Fibroblast of the aortic adventitia (primary cell): ENCODE data around the gene DNAH7. TPM values are rescaled to one million over a fixed set of nuclear protein-coding genes. Genes with fewer than 3 reads are reported as not detected.
A peak's percentile ranks its signal among the peaks of the same experiment; 100 is the strongest.
"Not testable (repeated sequence)": the region's sequence is repeated elsewhere in the genome, so short reads cannot be mapped to it uniquely, and the experiment has no call there.

ENCODE experiments used
- DNase-seq: peaks from one replicate; pipeline ENCODE4 v3.0.0-alpha.2; 2010; ENCODE audit warnings: low read depth
- H3K4me3 ChIP-seq: 2 replicates; pipeline ENCODE4 v1.5.1; 2011; ENCODE audit warnings: low read depth, mild to moderate bottlenecking, control low read depth, low read length, moderate library complexity
- CTCF ChIP-seq: IDR thresholded peaks from 2 replicates; pipeline ENCODE4 v1.5.1; 2011; ENCODE audit warnings: mild to moderate bottlenecking, low read length, control low read depth, inconsistent platforms; ENCODE audit not compliant: insufficient read depth
- total RNA-seq: library from RNA; depleted of rRNA; stranded (reverse); fragments of >200 nt; gene quantifications from 2 replicates; pipeline ENCODE4 v1.2.3, GENCODE V29; 2012; ENCODE audit warnings: low replicate concordance

DNAH7 gene
- total RNA-seq, 1 donor, result 2.6 TPM

- H3K4me3 ChIP-seq, result no peak overlapping the region
- TF ChIP-seq CTCF, result no peak
- peak; percentile 69 for DNase-seq
Observed at GRCh38 chr2:195706161-195706900, 362.3 kb downstream of the DNAH7 start.

GRCh38 chr2:195700480-195700879, 368.2 kb downstream of the DNAH7 start:
- no peak for DNase-seq
- H3K4me3 ChIP-seq, result no peak overlapping the region
- no peak for TF ChIP-seq CTCF

GRCh38 chr2:195697681-195698220, 370.9 kb downstream of the DNAH7 start:
- DNase-seq, result no peak
- no peak for TF ChIP-seq CTCF
- no peak overlapping the region for H3K4me3 ChIP-seq

GRCh38 chr2:195696012-195696411, 372.6 kb downstream of the DNAH7 start:
- no peak for DNase-seq
- no peak overlapping the region for H3K4me3 ChIP-seq
- no peak for TF ChIP-seq CTCF

- no peak for DNase-seq
- H3K4me3 ChIP-seq, result no peak overlapping the region
- no peak for TF ChIP-seq CTCF
Observed at GRCh38 chr2:195695002-195695631, 373.5 kb downstream of the DNAH7 start.

- no peak for DNase-seq
- TF ChIP-seq CTCF, result no peak
- no peak overlapping the region for H3K4me3 ChIP-seq
Observed at GRCh38 chr2:195694553-195694952, 374.1 kb downstream of the DNAH7 start.

- H3K4me3 ChIP-seq, DNase-seq: not testable (repeated sequence)
Observed at GRCh38 chr2:195692531-195692930, 376.1 kb downstream of the DNAH7 start.

Other genes starting within 250 kb of the DNAH7 start
- 50.5 and 114 TPM in 2 replicates for gene STK17B, start 102.7 kb upstream of the DNAH7 start, total RNA-seq